IMR-90 (cell line): ENCODE measurements around the gene ANAPC5. TPM values are rescaled to one million over a fixed set of nuclear protein-coding genes. Genes with fewer than 3 reads are reported as not detected.
"Not testable (repeated sequence)": the region's sequence is repeated elsewhere in the genome, so short reads cannot be mapped to it uniquely, and the experiment has no call there.

Source experiments
- ATAC-seq: fragments of 200-7000 bp; cut with Tn5 transposase; 2 replicates; pipeline ENCODE4 v1.9.1; 2020; ENCODE audit warnings: low read depth, mild to moderate bottlenecking, moderate library complexity
- BruUV-seq: library from RNA; stranded (reverse); fragments of 400-500 nt; replicated peaks from 2 replicates; lab custom pipeline; 2021; lab: Mats Ljungman, UMichigan
- CTCF ChIA-PET: fragments of 300-600 bp; formaldehyde crosslinking; extraction: SDS; loops from one replicate; lab custom pipeline; 2021; ENCODE audit warnings: antibody characterized with exemption; lab: Yijun Ruan, JAX
- POLR2A ChIA-PET: fragments of 300-600 bp; sonication (Branson Sonifier 250); formaldehyde crosslinking; loops from one replicate; lab custom pipeline; 2022; ENCODE audit warnings: antibody characterized with exemption; ENCODE audit not compliant: unreplicated experiment; lab: Charles Lee
- DNase-seq: peaks from one replicate; pipeline ENCODE4 v3.0.0; 2013
- H2AFZ ChIP-seq: replicated peaks from 2 replicates; pipeline ENCODE3; 2013; ENCODE audit warnings: low read length, mild to moderate bottlenecking; ENCODE audit not compliant: poor library complexity
- H2AK5ac ChIP-seq: 2 replicates; pipeline ENCODE4 v1.6.1; 2013; ENCODE audit warnings: low read depth, low read length, inconsistent platforms
- H2AK9ac ChIP-seq: replicated peaks from 2 replicates; pipeline ENCODE3; 2013; ENCODE audit warnings: mild to moderate bottlenecking, low read depth, low read length, moderate library complexity; ENCODE audit not compliant: poor library complexity
- H2BK120ac ChIP-seq: 2 replicates; pipeline ENCODE4 v1.6.1; 2013; ENCODE audit warnings: low read depth, low read length, inconsistent platforms
- H2BK15ac ChIP-seq: 3 replicates; pipeline ENCODE4 v1.6.1; 2013; ENCODE audit warnings: low read depth, low read length, inconsistent platforms
- H2BK20ac ChIP-seq: 2 replicates; pipeline ENCODE4 v1.6.1; 2013; ENCODE audit warnings: low read depth, mild to moderate bottlenecking, inconsistent platforms, low read length, moderate library complexity
- H2BK5ac ChIP-seq: 2 replicates; pipeline ENCODE4 v1.6.1; 2013; ENCODE audit warnings: mild to moderate bottlenecking, low read depth, low read length, inconsistent platforms; ENCODE audit not compliant: poor library complexity, severe bottlenecking
- H3K14ac ChIP-seq: replicated peaks from 2 replicates; pipeline ENCODE4 v1.6.1; 2013; ENCODE audit warnings: low read depth, low read length, inconsistent platforms
- H3K18ac ChIP-seq: 2 replicates; pipeline ENCODE4 v1.6.1; 2013; ENCODE audit warnings: low read depth, low read length, control low read depth
- H3K23ac ChIP-seq: 2 replicates; pipeline ENCODE4 v1.6.1; 2013; ENCODE audit warnings: low read depth, low read length, inconsistent platforms
- H3K27ac ChIP-seq: 2 replicates; pipeline ENCODE4 v1.5.1; 2013; ENCODE audit warnings: mild to moderate bottlenecking, control low read depth, low read length; ENCODE audit not compliant: insufficient read depth
- H3K27me3 ChIP-seq: 2 replicates; pipeline ENCODE4 v1.6.1; 2013; ENCODE audit warnings: low read length; ENCODE audit not compliant: control insufficient read depth, insufficient read depth
- H3K36me3 ChIP-seq: 2 replicates; pipeline ENCODE4 v1.6.1; 2013; ENCODE audit warnings: low read length, mixed read lengths; ENCODE audit not compliant: control insufficient read depth, insufficient read depth
- H3K4ac ChIP-seq: 2 replicates; pipeline ENCODE4 v1.6.1; 2013; ENCODE audit warnings: low read depth, low read length, inconsistent platforms
- H3K4me1 ChIP-seq: 2 replicates; pipeline ENCODE4 v1.6.1; 2013; ENCODE audit warnings: low read length, mixed read lengths; ENCODE audit not compliant: control insufficient read depth, insufficient read depth
- H3K4me2 ChIP-seq: 2 replicates; pipeline ENCODE4 v1.6.1; 2013; ENCODE audit warnings: low read depth, mild to moderate bottlenecking, control low read depth, low read length, moderate library complexity
- H3K4me3 ChIP-seq: 2 replicates; pipeline ENCODE4 v1.5.1; 2013; ENCODE audit warnings: low read depth, mild to moderate bottlenecking, control low read depth, low read length, moderate library complexity; ENCODE audit not compliant: insufficient read depth
- H3K56ac ChIP-seq: 2 replicates; pipeline ENCODE4 v1.6.1; 2013; ENCODE audit warnings: low read length, inconsistent platforms; ENCODE audit not compliant: insufficient read depth; ENCODE audit errors: extremely low read depth
- H3K79me1 ChIP-seq, 2 experiments: 2 replicates each; pipeline ENCODE4 v1.6.1; 2013; ENCODE audit warnings: low read length in 2 of 2, inconsistent platforms in 1 of 2, low read depth in 1 of 2
- H3K9ac ChIP-seq: 2 replicates; pipeline ENCODE4 v1.6.1; 2013; ENCODE audit warnings: low read depth, low read length, control low read depth
- H3K9me1 ChIP-seq: 2 replicates; pipeline ENCODE4 v1.6.1; 2013; ENCODE audit warnings: low read length, inconsistent platforms; ENCODE audit not compliant: insufficient read depth
- H3K9me3 ChIP-seq: 2 replicates; pipeline ENCODE4 v1.6.1; 2013; ENCODE audit warnings: low read length; ENCODE audit not compliant: control insufficient read depth, insufficient read depth
- H4K20me1 ChIP-seq: 2 replicates; pipeline ENCODE4 v1.6.1; 2013; ENCODE audit warnings: low read length, inconsistent platforms; ENCODE audit not compliant: insufficient read depth
- H4K5ac ChIP-seq: 2 replicates; pipeline ENCODE4 v1.6.1; 2013; ENCODE audit warnings: mild to moderate bottlenecking, low read depth, low read length, control low read depth
- H4K8ac ChIP-seq, 2 experiments: 2 replicates each; pipeline ENCODE4 v1.6.1; 2013; ENCODE audit warnings: low read depth in 2 of 2, low read length in 2 of 2, control low read depth in 1 of 2, inconsistent platforms in 1 of 2
- H4K91ac ChIP-seq: 2 replicates; pipeline ENCODE4 v1.6.1; 2013; ENCODE audit warnings: low read depth, low read length, inconsistent platforms; ENCODE audit not compliant: insufficient read depth
- BHLHE40 ChIP-seq: fragments of 150-350 bp; IDR thresholded peaks from 2 replicates; pipeline ENCODE4 v1.6.1; 2016; ENCODE audit warnings: mild to moderate bottlenecking, low read depth, low read length
- MAZ ChIP-seq: IDR thresholded peaks from 2 replicates; pipeline ENCODE4 v1.6.1; 2012; ENCODE audit warnings: low read depth, mild to moderate bottlenecking, low read length, improper control_type of control experiment, moderate library complexity, borderline replicate concordance
- MXI1 ChIP-seq: IDR thresholded peaks from 2 replicates; pipeline ENCODE4 v1.6.1; 2012; ENCODE audit warnings: low read depth, mild to moderate bottlenecking, low read length, moderate library complexity, borderline replicate concordance
- NFE2L2 ChIP-seq: fragments of 150-350 bp; IDR thresholded peaks from 2 replicates; pipeline ENCODE4 v1.6.1; 2016; ENCODE audit warnings: low read depth, mild to moderate bottlenecking, low read length
- USF2 ChIP-seq: fragments of 150-350 bp; IDR thresholded peaks from 2 replicates; pipeline ENCODE4 v1.6.1; 2017; ENCODE audit warnings: mild to moderate bottlenecking, antibody characterized with exemption, low read length, low read depth
- WGBS, 2 experiments: methylation state at CpG; one replicate each; pipeline versions ENCODE4 v1.1.5 to v1.1.7; 2013; ENCODE audit warnings: missing lambda C conversion rate in 2 of 2; ENCODE audit not compliant: insufficient read length in 1 of 2; ENCODE audit errors: extremely low coverage in 2 of 2; 5-methylcytosine and 5-hydroxymethylcytosine counted together
- dilution Hi-C: fragments of 300-500 bp; cut with HindIII; formaldehyde crosslinking; loops from one replicate; pipeline ENCODE4 v1.14.3; 2018; ENCODE audit warnings: low sequenced_read_pairs; ENCODE audit not compliant: unreplicated experiment
- in situ Hi-C: fragments of 300-500 bp; cut with MboI; formaldehyde crosslinking; loops from 3 replicates; pipeline ENCODE4 v1.14.3; 2019; ENCODE audit warnings: low sequenced_read_pairs, inconsistent platforms, mixed read lengths
- intact Hi-C: fragments of 100-400 bp; cut with micrococcal nuclease; formaldehyde crosslinking; loops from 2 replicates; pipeline ENCODE4 v1.10.0; 2022
- polyA plus RNA-seq, 3 experiments: library from polyadenylated mRNA; depleted of rRNA; stranded (reverse); fragments of >200 nt; gene quantifications; 2 replicates each; pipeline ENCODE4 v1.2.3, GENCODE V29; 2012; ENCODE audit warnings: low replicate concordance in 1 of 3
- total RNA-seq: library from RNA; depleted of rRNA; stranded (reverse); fragments of >200 nt; gene quantifications from 2 replicates; pipeline ENCODE4 v1.2.3, GENCODE V29; 2012
- TF ChIP-seq, protein P1 (sequence below): conservative IDR thresholded peaks from 2 replicates; pipeline ENCODE4 v1.5.1; 2012; ENCODE audit warnings: mild to moderate bottlenecking, low read depth, low read length, improper control_type of control experiment

ANAPC5 gene
- total and polyA plus RNA-seq, 2 of the 4 experiments (the other 2 are of a cell fraction) = 157 to 211 TPM

- Histone ChIP-seq H3K18ac (no peak overlapping the region), H2AFZ (no peak overlapping the region), H3K9ac (no peak overlapping the region), H4K8ac (no peak overlapping the region), H3K56ac (no peak overlapping the region), H4K20me1 (peaks cover 31% of the 10 kb centered on the region), H2BK5ac (no peak overlapping the region), H3K14ac (no peak overlapping the region), H4K5ac (no peak overlapping the region), H2BK20ac (no peak overlapping the region), H3K9me3 (no peaks in the 10 kb centered on the region), H3K4me2 (no peak overlapping the region), H3K36me3 (peaks cover 4% of the 10 kb centered on the region), H2AK5ac (no peak overlapping the region), H3K4me1 (peaks cover 14% of the 10 kb centered on the region), H3K27ac (no peak overlapping the region), H2AK9ac (peak overlapping the region; percentile 52), H3K27me3 (no peaks in the 10 kb centered on the region), H3K4me3 (no peak overlapping the region), H3K9me1 (peaks cover 10% of the 10 kb centered on the region), H3K4ac (no peak overlapping the region), H4K91ac (no peak overlapping the region), H2BK120ac (no peak overlapping the region), H3K23ac (no peak overlapping the region), H3K79me1 (peaks cover 16 to 66% of the 10 kb centered on the region in 2 experiments), H2BK15ac (no peak overlapping the region)
- ChIA-PET CTCF (no interaction called here), POLR2A (no interaction called here)
- in situ Hi-C loops = no loop called here
- TF ChIP-seq MAZ (no peak), NFE2L2 (no peak), BHLHE40 (no peak), MXI1 (no peak), USF2 (no peak)
- TF ChIP-seq, protein P1, sequence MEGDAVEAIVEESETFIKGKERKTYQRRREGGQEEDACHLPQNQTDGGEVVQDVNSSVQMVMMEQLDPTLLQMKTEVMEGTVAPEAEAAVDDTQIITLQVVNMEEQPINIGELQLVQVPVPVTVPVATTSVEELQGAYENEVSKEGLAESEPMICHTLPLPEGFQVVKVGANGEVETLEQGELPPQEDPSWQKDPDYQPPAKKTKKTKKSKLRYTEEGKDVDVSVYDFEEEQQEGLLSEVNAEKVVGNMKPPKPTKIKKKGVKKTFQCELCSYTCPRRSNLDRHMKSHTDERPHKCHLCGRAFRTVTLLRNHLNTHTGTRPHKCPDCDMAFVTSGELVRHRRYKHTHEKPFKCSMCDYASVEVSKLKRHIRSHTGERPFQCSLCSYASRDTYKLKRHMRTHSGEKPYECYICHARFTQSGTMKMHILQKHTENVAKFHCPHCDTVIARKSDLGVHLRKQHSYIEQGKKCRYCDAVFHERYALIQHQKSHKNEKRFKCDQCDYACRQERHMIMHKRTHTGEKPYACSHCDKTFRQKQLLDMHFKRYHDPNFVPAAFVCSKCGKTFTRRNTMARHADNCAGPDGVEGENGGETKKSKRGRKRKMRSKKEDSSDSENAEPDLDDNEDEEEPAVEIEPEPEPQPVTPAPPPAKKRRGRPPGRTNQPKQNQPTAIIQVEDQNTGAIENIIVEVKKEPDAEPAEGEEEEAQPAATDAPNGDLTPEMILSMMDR = no peak
- intact Hi-C loops = no loop called here
- dilution Hi-C loops = no loop called here
- no TSS peak for BruUV-seq
- ATAC-seq (no peak), DNase-seq (no peak)
- WGBS, 2 experiments = no CpG with 5 or more reads among the region's 5 CpGs
Measured at GRCh38 chr12:121283388-121283787, 68.8 kb downstream of the ANAPC5 start.

- Histone ChIP-seq H3K79me1 (peaks cover 20 to 67% of the 10 kb centered on the region in 2 experiments), H3K9me1 (peaks cover 10% of the 10 kb centered on the region), H4K20me1 (peaks cover 26% of the 10 kb centered on the region), H3K4me1 (peaks cover 14% of the 10 kb centered on the region)
- H3K4ac ChIP-seq, H2AFZ ChIP-seq, dilution Hi-C loops, BruUV-seq, H2BK120ac ChIP-seq, H3K36me3 ChIP-seq, H3K18ac ChIP-seq, H2BK20ac ChIP-seq, H4K91ac ChIP-seq, H2AK9ac ChIP-seq, H2BK15ac ChIP-seq, intact Hi-C loops, H2BK5ac ChIP-seq, H3K9ac ChIP-seq, H4K5ac ChIP-seq, H2AK5ac ChIP-seq, H3K4me3 ChIP-seq, H3K14ac ChIP-seq, H3K23ac ChIP-seq, H3K4me2 ChIP-seq, H3K56ac ChIP-seq, CTCF ChIA-PET, H3K27ac ChIP-seq, H3K9me3 ChIP-seq, H4K8ac ChIP-seq, POLR2A ChIA-PET, in situ Hi-C loops, ATAC-seq, H3K27me3 ChIP-seq, DNase-seq: not testable (repeated sequence)
- 100% methylated on average over 2 of the region's 11 CpGs; no CpG with 5 or more reads in 1 of the 2 experiments for WGBS, 2 experiments
Measured at GRCh38 chr12:121282910-121283309, 69.3 kb downstream of the ANAPC5 start.
